ENCODE measurements around the gene SLC15A3.
"Not testable (repeated sequence)": the region's sequence is repeated elsewhere in the genome, so short reads cannot be mapped to it uniquely, and the experiment has no call there.

DNA sequence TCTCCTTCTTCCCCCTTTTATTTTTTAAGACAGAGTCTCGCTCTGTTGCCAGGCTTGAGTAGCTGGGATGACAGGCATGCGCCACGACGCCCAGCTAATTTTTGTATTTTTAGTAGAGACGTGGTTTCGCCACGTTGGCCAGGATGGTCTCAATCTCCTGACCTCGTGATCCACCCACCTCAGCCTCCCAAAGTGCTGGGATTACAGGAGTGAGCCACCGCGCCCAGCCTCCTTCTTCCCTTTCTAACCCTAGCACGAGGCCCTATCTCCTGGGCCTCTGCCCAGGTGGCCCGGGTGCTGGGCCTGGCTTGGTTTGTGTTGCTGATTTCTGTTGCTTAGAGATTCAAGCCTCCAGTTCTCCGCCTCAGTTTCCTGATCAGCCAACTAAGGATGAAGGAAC, 22.3 kb upstream of the SLC15A3 start:
- TF ChIP-seq, protein P1, sequence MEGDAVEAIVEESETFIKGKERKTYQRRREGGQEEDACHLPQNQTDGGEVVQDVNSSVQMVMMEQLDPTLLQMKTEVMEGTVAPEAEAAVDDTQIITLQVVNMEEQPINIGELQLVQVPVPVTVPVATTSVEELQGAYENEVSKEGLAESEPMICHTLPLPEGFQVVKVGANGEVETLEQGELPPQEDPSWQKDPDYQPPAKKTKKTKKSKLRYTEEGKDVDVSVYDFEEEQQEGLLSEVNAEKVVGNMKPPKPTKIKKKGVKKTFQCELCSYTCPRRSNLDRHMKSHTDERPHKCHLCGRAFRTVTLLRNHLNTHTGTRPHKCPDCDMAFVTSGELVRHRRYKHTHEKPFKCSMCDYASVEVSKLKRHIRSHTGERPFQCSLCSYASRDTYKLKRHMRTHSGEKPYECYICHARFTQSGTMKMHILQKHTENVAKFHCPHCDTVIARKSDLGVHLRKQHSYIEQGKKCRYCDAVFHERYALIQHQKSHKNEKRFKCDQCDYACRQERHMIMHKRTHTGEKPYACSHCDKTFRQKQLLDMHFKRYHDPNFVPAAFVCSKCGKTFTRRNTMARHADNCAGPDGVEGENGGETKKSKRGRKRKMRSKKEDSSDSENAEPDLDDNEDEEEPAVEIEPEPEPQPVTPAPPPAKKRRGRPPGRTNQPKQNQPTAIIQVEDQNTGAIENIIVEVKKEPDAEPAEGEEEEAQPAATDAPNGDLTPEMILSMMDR (conservative IDR thresholded peaks at IDR 0.05; ENCODE audit: low read length) = not testable (repeated sequence)
- not testable (repeated sequence) for TF ChIP-seq EZH2phosphoT487 (IDR thresholded peaks at IDR 0.05; ENCODE audit: borderline replicate concordance, low read depth, low read length)

Data from OCI-LY7 (cell line).